Astrocyte (in vitro differentiated cells and primary cell): ENCODE data around the gene SORL1. TPM values are rescaled to one million over a fixed set of nuclear protein-coding genes. Genes with fewer than 3 reads are reported as not detected.
A peak's percentile ranks its signal among the peaks of the same experiment; 100 is the strongest.

Experiments used
- DNase-seq: peaks from one replicate; pipeline ENCODE4 v3.0.0-alpha.2; 2010; ENCODE audit warnings: low read depth
- FAIRE-seq: peaks from 2 replicates; lab custom pipeline; 2011; peaks lifted over from hg19 to GRCh38; lab: Jason Lieb, UNC
- H2AFZ ChIP-seq: 2 replicates; pipeline ENCODE4 v1.6.0; 2012; ENCODE audit warnings: low read depth, low read length, inconsistent platforms
- H3K27ac ChIP-seq: 2 replicates; pipeline ENCODE4 v1.5.1; 2011; ENCODE audit warnings: low read depth, low read length, inconsistent platforms
- H3K27me3 ChIP-seq: 2 replicates; pipeline ENCODE4 v1.6.0; 2011; ENCODE audit warnings: low read length, inconsistent platforms; ENCODE audit not compliant: insufficient read depth
- H3K36me3 ChIP-seq: 2 replicates; pipeline ENCODE4 v1.5.1; 2011; ENCODE audit warnings: low read length, inconsistent platforms; ENCODE audit not compliant: insufficient read depth
- H3K4me1 ChIP-seq: 2 replicates; pipeline ENCODE4 v1.5.1; 2011; ENCODE audit warnings: low read length, inconsistent platforms; ENCODE audit not compliant: insufficient read depth
- H3K4me2 ChIP-seq: 2 replicates; pipeline ENCODE4 v1.6.0; 2012; ENCODE audit warnings: low read length, inconsistent platforms
- H3K4me3 ChIP-seq: 2 replicates; pipeline ENCODE4 v1.5.1; 2011; ENCODE audit warnings: low read depth, mild to moderate bottlenecking, low read length, inconsistent platforms; ENCODE audit not compliant: insufficient read depth
- H3K79me2 ChIP-seq: 2 replicates; pipeline ENCODE4 v1.6.0; 2012; ENCODE audit warnings: mild to moderate bottlenecking, low read length, inconsistent platforms; ENCODE audit not compliant: insufficient read depth
- H3K9ac ChIP-seq: 2 replicates; pipeline ENCODE4 v1.6.0; 2012; ENCODE audit warnings: mild to moderate bottlenecking, low read length, inconsistent platforms
- H3K9me3 ChIP-seq: 2 replicates; pipeline ENCODE4 v1.5.1; 2012; ENCODE audit warnings: low read depth, mild to moderate bottlenecking, low read length, inconsistent platforms; ENCODE audit not compliant: insufficient read depth
- H4K20me1 ChIP-seq: 2 replicates; pipeline ENCODE4 v1.6.0; 2012; ENCODE audit warnings: low read length, inconsistent platforms; ENCODE audit not compliant: insufficient read depth
- H3K27ac Mint-ChIP-seq: one replicate; pipeline ENCODE4 v1.8.0; 2021; ENCODE audit warnings: mild to moderate bottlenecking, mixed read lengths; ENCODE audit not compliant: unreplicated experiment
- H3K27me3 Mint-ChIP-seq: one replicate; pipeline ENCODE4 v1.8.0; 2021; ENCODE audit warnings: low read depth, mixed read lengths; ENCODE audit not compliant: unreplicated experiment
- H3K36me3 Mint-ChIP-seq: one replicate; pipeline ENCODE4 v1.8.0; 2021; ENCODE audit warnings: low read depth, mixed read lengths; ENCODE audit not compliant: unreplicated experiment
- H3K4me1 Mint-ChIP-seq: one replicate; pipeline ENCODE4 v1.8.0; 2021; ENCODE audit warnings: low read depth, mixed read lengths; ENCODE audit not compliant: unreplicated experiment
- H3K4me3 Mint-ChIP-seq: one replicate; pipeline ENCODE4 v1.8.0; 2021; ENCODE audit warnings: mild to moderate bottlenecking, moderate library complexity, mixed read lengths; ENCODE audit not compliant: unreplicated experiment
- H3K9me3 Mint-ChIP-seq: one replicate; pipeline ENCODE4 v1.8.0; 2021; ENCODE audit warnings: mild to moderate bottlenecking, mixed read lengths; ENCODE audit not compliant: unreplicated experiment
- EZH2 ChIP-seq: IDR thresholded peaks from 2 replicates; pipeline ENCODE4 v1.6.1; 2012; ENCODE audit warnings: mild to moderate bottlenecking, low read length, inconsistent platforms; ENCODE audit not compliant: insufficient read depth
- total RNA-seq: library from RNA; stranded (reverse); gene quantifications from 2 replicates; pipeline ENCODE4 v1.2.1, GENCODE V29; 2021
- TF ChIP-seq, protein P1 (sequence below): IDR thresholded peaks from 2 replicates; pipeline ENCODE4 v1.5.1; 2011; ENCODE audit warnings: low read depth, mild to moderate bottlenecking, inconsistent platforms, low read length, moderate library complexity; ENCODE audit not compliant: insufficient read depth

Gene SORL1
- total RNA-seq, 1 donor from 2014 or later: 4.1 TPM

- H3K27me3 Mint-ChIP-seq: no peaks in the 10 kb centered on the region
- Histone ChIP-seq H3K4me1 (no peaks in the 10 kb centered on the region), H3K79me2 (no peaks in the 10 kb centered on the region), H3K4me2 (no peak overlapping the region), H4K20me1 (no peaks in the 10 kb centered on the region), H3K36me3 (no peaks in the 10 kb centered on the region), H3K27me3 (no peaks in the 10 kb centered on the region), H3K27ac (no peak overlapping the region), H3K9ac (no peak overlapping the region), H3K4me3 (no peak overlapping the region), H3K9me3 (no peaks in the 10 kb centered on the region), H2AFZ (no peak overlapping the region)
- no peak for TF ChIP-seq EZH2
- TF ChIP-seq, protein P1, sequence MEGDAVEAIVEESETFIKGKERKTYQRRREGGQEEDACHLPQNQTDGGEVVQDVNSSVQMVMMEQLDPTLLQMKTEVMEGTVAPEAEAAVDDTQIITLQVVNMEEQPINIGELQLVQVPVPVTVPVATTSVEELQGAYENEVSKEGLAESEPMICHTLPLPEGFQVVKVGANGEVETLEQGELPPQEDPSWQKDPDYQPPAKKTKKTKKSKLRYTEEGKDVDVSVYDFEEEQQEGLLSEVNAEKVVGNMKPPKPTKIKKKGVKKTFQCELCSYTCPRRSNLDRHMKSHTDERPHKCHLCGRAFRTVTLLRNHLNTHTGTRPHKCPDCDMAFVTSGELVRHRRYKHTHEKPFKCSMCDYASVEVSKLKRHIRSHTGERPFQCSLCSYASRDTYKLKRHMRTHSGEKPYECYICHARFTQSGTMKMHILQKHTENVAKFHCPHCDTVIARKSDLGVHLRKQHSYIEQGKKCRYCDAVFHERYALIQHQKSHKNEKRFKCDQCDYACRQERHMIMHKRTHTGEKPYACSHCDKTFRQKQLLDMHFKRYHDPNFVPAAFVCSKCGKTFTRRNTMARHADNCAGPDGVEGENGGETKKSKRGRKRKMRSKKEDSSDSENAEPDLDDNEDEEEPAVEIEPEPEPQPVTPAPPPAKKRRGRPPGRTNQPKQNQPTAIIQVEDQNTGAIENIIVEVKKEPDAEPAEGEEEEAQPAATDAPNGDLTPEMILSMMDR: no peak
- no peak for FAIRE-seq
- H3K36me3 Mint-ChIP-seq: no peaks in the 10 kb centered on the region
- H3K4me3 Mint-ChIP-seq: no peak overlapping the region
- H3K4me1 Mint-ChIP-seq: peaks cover 14% of the 10 kb centered on the region
- no peak for DNase-seq
- no peaks in the 10 kb centered on the region for H3K9me3 Mint-ChIP-seq
- peak overlapping the region; percentile 44 for H3K27ac Mint-ChIP-seq
These were observed 70.2 kb downstream of the SORL1 start for GRCh38 chr11:121522043-121522941.

DNA sequence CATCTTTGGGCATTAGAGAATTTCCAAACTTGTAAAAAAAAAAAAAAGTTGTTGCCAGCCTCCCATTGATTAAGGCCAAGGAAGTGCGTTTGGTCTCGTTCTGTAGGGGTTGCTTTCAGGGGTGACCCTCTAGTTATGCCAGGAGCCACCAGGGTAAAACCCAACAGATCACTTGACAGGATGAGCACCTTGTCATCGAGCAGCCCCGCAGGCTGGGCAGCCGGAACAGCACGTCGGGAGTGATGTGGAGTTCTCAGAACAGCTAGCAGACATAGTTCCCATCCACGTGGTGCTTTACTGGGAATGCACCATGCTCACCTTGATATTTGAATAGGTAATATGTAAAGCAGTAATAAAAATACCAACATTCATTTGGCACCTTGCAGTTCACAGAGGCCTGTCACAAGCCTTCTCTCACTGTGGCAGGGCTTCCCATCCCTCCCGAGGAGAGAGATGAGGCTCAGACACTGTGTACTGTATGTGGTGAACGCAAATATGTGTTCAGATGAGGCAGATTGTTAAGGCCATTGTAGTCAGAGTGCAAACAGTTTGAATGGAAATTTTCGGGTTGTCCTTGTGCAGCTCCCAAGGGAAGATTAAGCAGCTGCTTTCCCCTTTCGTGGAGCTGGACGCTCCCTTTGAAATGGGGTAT lies 71.6 kb downstream of the SORL1 start:
- no peaks in the 10 kb centered on the region for H3K36me3 ChIP-seq
- H3K4me3 Mint-ChIP-seq: no peak overlapping the region
- H3K4me1 Mint-ChIP-seq: peaks cover 14% of the 10 kb centered on the region
- H3K4me2 ChIP-seq: no peak overlapping the region
- TF ChIP-seq EZH2: no peak
- TF ChIP-seq, protein P1: no peak
- no peaks in the 10 kb centered on the region for H4K20me1 ChIP-seq
- no peak overlapping the region for H3K27ac ChIP-seq
- no peaks in the 10 kb centered on the region for H3K27me3 ChIP-seq
- H3K9me3 Mint-ChIP-seq: peaks cover 3% of the 10 kb centered on the region
- H3K4me1 ChIP-seq: no peaks in the 10 kb centered on the region
- H3K9ac ChIP-seq: no peak overlapping the region
- no peak overlapping the region for H2AFZ ChIP-seq
- no peak overlapping the region for H3K4me3 ChIP-seq
- DNase-seq (no peak), FAIRE-seq (no peak)
- H3K79me2 ChIP-seq: no peaks in the 10 kb centered on the region
- H3K27ac Mint-ChIP-seq: no peak overlapping the region
- no peaks in the 10 kb centered on the region for H3K27me3 Mint-ChIP-seq
- H3K9me3 ChIP-seq: no peaks in the 10 kb centered on the region
- no peaks in the 10 kb centered on the region for H3K36me3 Mint-ChIP-seq
